Measurements from ENCODE around the gene GRK4. TPM values are rescaled to one million over a fixed set of nuclear protein-coding genes. Genes with fewer than 3 reads are reported as not detected.

GRK4 gene
- total and polyA plus RNA-seq, 2 of the 4 experiments (the other 2 are of a cell fraction) = 1.6 to 2.2 TPM

DNA sequence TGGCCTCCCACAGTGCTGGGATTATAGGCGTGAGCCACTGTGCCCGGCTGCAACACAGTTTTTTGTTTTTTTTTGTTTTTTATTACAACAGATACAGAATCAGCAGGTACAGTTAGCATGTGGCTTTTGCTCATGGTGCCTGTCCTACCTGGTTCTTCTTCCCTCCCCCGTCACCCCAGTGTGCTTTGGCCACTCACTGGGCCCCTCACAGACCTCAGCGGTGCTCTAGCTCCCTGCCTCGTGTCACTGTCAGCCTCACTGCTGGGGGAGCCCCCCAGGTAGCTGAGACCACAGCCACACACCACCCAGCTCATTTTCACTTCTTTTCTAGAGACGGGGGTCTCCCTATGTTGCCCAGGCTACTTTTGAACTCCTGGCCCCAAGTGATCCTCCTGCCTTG is 72.3 kb downstream of the GRK4 start:
- no peak for TF ChIP-seq RCOR1 (IDR thresholded peaks at IDR 0.05; ENCODE audit: insufficient replicate concordance, low read length)
- TF ChIP-seq, protein P1, sequence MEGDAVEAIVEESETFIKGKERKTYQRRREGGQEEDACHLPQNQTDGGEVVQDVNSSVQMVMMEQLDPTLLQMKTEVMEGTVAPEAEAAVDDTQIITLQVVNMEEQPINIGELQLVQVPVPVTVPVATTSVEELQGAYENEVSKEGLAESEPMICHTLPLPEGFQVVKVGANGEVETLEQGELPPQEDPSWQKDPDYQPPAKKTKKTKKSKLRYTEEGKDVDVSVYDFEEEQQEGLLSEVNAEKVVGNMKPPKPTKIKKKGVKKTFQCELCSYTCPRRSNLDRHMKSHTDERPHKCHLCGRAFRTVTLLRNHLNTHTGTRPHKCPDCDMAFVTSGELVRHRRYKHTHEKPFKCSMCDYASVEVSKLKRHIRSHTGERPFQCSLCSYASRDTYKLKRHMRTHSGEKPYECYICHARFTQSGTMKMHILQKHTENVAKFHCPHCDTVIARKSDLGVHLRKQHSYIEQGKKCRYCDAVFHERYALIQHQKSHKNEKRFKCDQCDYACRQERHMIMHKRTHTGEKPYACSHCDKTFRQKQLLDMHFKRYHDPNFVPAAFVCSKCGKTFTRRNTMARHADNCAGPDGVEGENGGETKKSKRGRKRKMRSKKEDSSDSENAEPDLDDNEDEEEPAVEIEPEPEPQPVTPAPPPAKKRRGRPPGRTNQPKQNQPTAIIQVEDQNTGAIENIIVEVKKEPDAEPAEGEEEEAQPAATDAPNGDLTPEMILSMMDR (conservative IDR thresholded peaks at IDR 0.05; ENCODE audit: low read depth, low read length) = no peak
- TF ChIP-seq, protein P2, sequence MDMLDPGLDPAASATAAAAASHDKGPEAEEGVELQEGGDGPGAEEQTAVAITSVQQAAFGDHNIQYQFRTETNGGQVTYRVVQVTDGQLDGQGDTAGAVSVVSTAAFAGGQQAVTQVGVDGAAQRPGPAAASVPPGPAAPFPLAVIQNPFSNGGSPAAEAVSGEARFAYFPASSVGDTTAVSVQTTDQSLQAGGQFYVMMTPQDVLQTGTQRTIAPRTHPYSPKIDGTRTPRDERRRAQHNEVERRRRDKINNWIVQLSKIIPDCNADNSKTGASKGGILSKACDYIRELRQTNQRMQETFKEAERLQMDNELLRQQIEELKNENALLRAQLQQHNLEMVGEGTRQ (IDR thresholded peaks at IDR 0.05; ENCODE audit: low read depth, low read length) = no peak
- no peak for TF ChIP-seq NFE2L2 (IDR thresholded peaks at IDR 0.05; ENCODE audit: low read depth, low read length)
- TF ChIP-seq BHLHE40 (IDR thresholded peaks at IDR 0.05; ENCODE audit: low read depth, low read length) = no peak
- ATAC-seq (ENCODE audit: low read depth) = no peak

More for the DNA sequence above, 72.3 kb downstream of the GRK4 start:
- H3K9me1 ChIP-seq (ENCODE audit: insufficient read depth, low read length) = no peaks in the 10 kb centered on the region
- H3K18ac ChIP-seq (ENCODE audit: low read depth, low read length) = no peak overlapping the region
- H2BK120ac ChIP-seq (ENCODE audit: low read depth, low read length) = no peak overlapping the region
- peak overlapping the region; percentile 65 for H2AFZ ChIP-seq (replicated peaks; ENCODE audit: low read length, poor library complexity)
- no peaks in the 10 kb centered on the region for H4K20me1 ChIP-seq (ENCODE audit: insufficient read depth, low read length)
- no peak overlapping the region for H3K27ac ChIP-seq (ENCODE audit: insufficient read depth, low read length)
- WGBS, 2 experiments (ENCODE audit: extremely low coverage in 2 of 2, insufficient read length in 1 of 2) = 17% methylated on average over 1 of the region's 6 CpGs; no CpG with 5 or more reads in 1 of the 2 experiments
- no peaks in the 10 kb centered on the region for H3K9me3 ChIP-seq (ENCODE audit: control insufficient read depth, insufficient read depth, low read length)
- in situ Hi-C loops (cut with MboI; ENCODE audit: low sequenced_read_pairs) = loop anchor here (25.0 kb wide), 1 partner anchor 273 kb away; the partner anchor contains the start of gene TNIP2
- ChIA-PET CTCF (interaction anchor here (1.8 kb wide), 1 partner anchor 58 kb away, joined by 9 read pairs; no protein-coding TSS in a partner anchor), POLR2A (ENCODE audit: unreplicated experiment) (no interaction called here)
- H4K8ac ChIP-seq (ENCODE audit: low read depth in 2 of 2, low read length in 2 of 2) = no peak overlapping the region
- H3K4me2 ChIP-seq (ENCODE audit: low read depth, low read length) = no peak overlapping the region
- dilution Hi-C loops (cut with HindIII; ENCODE audit: low sequenced_read_pairs, unreplicated experiment) = no loop called here
- intact Hi-C loops (cut with micrococcal nuclease) = loop anchor here (5.0 kb wide), 1 partner anchor 273 kb away; no protein-coding TSS in a partner anchor
- no peaks in the 10 kb centered on the region; the same call in 1 of the 2 replicates for H3K4me1 ChIP-seq (ENCODE audit: control insufficient read depth, insufficient read depth, low read length)
- no peak overlapping the region for H3K4ac ChIP-seq (ENCODE audit: low read depth, low read length)
- no peak overlapping the region for H2BK15ac ChIP-seq (ENCODE audit: low read depth, low read length)
- H3K14ac ChIP-seq (replicated peaks; ENCODE audit: low read depth, low read length) = no peak overlapping the region
- H3K4me3 ChIP-seq (ENCODE audit: insufficient read depth, low read depth, low read length) = no peak overlapping the region
- H4K91ac ChIP-seq (ENCODE audit: insufficient read depth, low read depth, low read length) = no peak overlapping the region
- no peak overlapping the region for H2AK5ac ChIP-seq (ENCODE audit: low read depth, low read length)
- H3K56ac ChIP-seq (ENCODE audit: extremely low read depth, insufficient read depth, low read length) = no peak overlapping the region
- DNase-seq = no peak
- no peaks in the 10 kb centered on the region for H3K79me1 ChIP-seq (ENCODE audit: low read depth in 1 of 2, low read length in 2 of 2)
- no peak overlapping the region for H2AK9ac ChIP-seq (replicated peaks; ENCODE audit: low read depth, low read length, poor library complexity)
- H3K9ac ChIP-seq (ENCODE audit: low read depth, low read length) = no peak overlapping the region
- H3K27me3 ChIP-seq (ENCODE audit: control insufficient read depth, insufficient read depth, low read length) = peaks cover 37% of the 10 kb centered on the region
- no TSS peak for BruUV-seq (replicated peaks)
- H3K23ac ChIP-seq (ENCODE audit: low read depth, low read length) = no peak overlapping the region
- H3K36me3 ChIP-seq (ENCODE audit: control insufficient read depth, insufficient read depth, low read length) = no peaks in the 10 kb centered on the region
- no peak overlapping the region for H2BK5ac ChIP-seq (ENCODE audit: low read depth, low read length, poor library complexity, severe bottlenecking)
- H4K5ac ChIP-seq (ENCODE audit: low read depth, low read length) = no peak overlapping the region
- no peak overlapping the region for H2BK20ac ChIP-seq (ENCODE audit: low read depth, low read length)
